Measurements from ENCODE around the gene ZNF480. TPM values are rescaled to one million over a fixed set of nuclear protein-coding genes. Genes with fewer than 3 reads are reported as not detected.

ZNF480 gene
- total and polyA plus RNA-seq, 2 of the 13 experiments (the other 11 are each of a cell fraction or from before 2014, with no cell fraction given), result 2.1 to 9.6 TPM

DNA sequence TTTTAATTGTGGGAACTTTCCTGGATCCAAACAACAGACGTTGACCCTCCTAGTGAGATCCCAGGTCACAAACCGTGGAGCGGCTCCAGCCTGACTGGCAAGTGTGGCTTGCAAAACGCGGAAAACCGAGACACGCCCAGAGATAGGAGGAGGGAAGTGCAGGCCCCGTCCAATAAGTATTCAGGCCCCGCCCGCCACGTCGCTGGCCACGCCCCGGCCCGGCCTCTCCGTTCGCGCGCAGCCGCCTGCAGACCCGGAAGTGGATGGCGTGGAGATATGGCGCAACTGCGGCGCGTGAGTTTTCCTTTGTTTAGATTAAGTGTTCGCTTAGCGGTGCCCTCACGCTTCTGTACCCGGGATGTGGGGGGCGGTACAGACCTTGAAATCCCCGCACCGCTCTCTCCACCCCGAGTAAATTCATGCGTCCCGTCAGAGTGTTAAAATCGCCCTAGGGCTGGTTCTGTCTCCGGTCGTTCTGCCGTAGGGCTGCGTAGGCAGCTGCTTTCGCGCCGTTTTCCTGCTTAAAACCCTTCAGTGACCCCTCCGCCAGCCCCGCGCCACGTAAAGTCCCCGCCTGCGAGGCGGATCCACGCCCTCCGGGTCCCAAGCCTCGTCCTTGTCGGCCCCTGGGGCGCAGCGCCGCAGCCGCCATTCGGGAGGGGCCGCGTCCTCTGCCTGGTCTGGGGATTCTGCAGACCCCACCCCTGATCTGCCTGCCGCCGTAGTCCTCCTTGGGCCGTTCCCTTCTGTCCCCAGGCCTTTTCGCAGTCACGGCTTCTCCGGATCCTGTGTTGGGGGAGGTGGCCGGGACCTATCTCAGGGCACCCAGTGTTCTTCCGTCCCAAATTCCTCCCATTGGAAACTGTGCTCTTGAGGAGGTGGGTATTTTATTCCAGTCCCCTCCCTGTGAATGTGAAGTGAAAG, 27.4 kb upstream of the ZNF480 start, which contains the start of gene ZNF766 (continued):
- TF ChIP-seq ZNF777 (CRISPR knock-in tag; IDR thresholded peaks at IDR 0.05) (no peak), ZFP1 (CRISPR knock-in tag; IDR thresholded peaks at IDR 0.05) (peak; percentile 38; the same call in 1 of the 2 replicates), KAT8 (CRISPR knock-in tag; IDR thresholded peaks at IDR 0.05) (peak; percentile 83), CBX1 (IDR thresholded peaks at IDR 0.05; ENCODE audit: low read depth) (peak; percentile 35), ZNF12 (CRISPR knock-in tag; IDR thresholded peaks at IDR 0.05) (0 out of 2 replicates have a peak, but pooled peaks have one; percentile 26), RORA (CRISPR knock-in tag; IDR thresholded peaks at IDR 0.05) (no peak), MIER2 (CRISPR knock-in tag; IDR thresholded peaks at IDR 0.05) (no peak), ZNF431 (CRISPR knock-in tag; IDR thresholded peaks at IDR 0.05; ENCODE audit: borderline replicate concordance, low read depth) (no peak)
- TF ChIP-seq, protein P1, sequence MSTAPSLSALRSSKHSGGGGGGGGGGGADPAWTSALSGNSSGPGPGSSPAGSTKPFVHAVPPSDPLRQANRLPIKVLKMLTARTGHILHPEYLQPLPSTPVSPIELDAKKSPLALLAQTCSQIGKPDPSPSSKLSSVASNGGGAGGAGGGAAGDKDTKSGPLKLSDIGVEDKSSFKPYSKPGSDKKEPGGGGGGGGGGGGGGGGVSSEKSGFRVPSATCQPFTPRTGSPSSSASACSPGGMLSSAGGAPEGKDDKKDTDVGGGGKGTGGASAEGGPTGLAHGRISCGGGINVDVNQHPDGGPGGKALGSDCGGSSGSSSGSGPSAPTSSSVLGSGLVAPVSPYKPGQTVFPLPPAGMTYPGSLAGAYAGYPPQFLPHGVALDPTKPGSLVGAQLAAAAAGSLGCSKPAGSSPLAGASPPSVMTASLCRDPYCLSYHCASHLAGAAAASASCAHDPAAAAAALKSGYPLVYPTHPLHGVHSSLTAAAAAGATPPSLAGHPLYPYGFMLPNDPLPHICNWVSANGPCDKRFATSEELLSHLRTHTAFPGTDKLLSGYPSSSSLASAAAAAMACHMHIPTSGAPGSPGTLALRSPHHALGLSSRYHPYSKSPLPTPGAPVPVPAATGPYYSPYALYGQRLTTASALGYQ (CRISPR knock-in tag; IDR thresholded peaks at IDR 0.05), result no peak
- TF ChIP-seq, protein P2, sequence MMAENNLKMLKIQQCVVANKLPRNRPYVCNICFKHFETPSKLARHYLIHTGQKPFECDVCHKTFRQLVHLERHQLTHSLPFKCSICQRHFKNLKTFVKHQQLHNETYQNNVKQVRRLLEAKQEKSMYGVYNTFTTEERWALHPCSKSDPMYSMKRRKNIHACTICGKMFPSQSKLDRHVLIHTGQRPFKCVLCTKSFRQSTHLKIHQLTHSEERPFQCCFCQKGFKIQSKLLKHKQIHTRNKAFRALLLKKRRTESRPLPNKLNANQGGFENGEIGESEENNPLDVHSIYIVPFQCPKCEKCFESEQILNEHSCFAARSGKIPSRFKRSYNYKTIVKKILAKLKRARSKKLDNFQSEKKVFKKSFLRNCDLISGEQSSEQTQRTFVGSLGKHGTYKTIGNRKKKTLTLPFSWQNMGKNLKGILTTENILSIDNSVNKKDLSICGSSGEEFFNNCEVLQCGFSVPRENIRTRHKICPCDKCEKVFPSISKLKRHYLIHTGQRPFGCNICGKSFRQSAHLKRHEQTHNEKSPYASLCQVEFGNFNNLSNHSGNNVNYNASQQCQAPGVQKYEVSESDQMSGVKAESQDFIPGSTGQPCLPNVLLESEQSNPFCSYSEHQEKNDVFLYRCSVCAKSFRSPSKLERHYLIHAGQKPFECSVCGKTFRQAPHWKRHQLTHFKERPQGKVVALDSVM (CRISPR knock-in tag; IDR thresholded peaks at IDR 0.05), result no peak
- TF ChIP-seq, protein P3, sequence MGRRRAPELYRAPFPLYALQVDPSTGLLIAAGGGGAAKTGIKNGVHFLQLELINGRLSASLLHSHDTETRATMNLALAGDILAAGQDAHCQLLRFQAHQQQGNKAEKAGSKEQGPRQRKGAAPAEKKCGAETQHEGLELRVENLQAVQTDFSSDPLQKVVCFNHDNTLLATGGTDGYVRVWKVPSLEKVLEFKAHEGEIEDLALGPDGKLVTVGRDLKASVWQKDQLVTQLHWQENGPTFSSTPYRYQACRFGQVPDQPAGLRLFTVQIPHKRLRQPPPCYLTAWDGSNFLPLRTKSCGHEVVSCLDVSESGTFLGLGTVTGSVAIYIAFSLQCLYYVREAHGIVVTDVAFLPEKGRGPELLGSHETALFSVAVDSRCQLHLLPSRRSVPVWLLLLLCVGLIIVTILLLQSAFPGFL (CRISPR knock-in tag; IDR thresholded peaks at IDR 0.05), result no peak
- TF ChIP-seq, protein P4, sequence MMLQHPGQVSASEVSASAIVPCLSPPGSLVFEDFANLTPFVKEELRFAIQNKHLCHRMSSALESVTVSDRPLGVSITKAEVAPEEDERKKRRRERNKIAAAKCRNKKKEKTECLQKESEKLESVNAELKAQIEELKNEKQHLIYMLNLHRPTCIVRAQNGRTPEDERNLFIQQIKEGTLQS (CRISPR knock-in tag; IDR thresholded peaks at IDR 0.05), result no peak
- TF ChIP-seq, protein P5, sequence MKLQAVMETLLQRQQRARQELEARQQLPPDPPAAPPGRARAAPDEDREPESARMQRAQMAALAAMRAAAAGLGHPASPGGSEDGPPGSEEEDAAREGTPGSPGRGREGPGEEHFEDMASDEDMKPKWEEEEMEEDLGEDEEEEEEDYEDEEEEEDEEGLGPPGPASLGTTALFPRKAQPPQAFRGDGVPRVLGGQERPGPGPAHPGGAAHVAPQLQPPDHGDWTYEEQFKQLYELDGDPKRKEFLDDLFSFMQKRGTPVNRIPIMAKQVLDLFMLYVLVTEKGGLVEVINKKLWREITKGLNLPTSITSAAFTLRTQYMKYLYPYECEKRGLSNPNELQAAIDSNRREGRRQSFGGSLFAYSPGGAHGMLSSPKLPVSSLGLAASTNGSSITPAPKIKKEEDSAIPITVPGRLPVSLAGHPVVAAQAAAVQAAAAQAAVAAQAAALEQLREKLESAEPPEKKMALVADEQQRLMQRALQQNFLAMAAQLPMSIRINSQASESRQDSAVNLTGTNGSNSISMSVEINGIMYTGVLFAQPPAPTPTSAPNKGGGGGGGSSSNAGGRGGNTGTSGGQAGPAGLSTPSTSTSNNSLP (IDR thresholded peaks at IDR 0.05; ENCODE audit: low read depth, low read length), result no peak
- TF ChIP-seq, protein P6, sequence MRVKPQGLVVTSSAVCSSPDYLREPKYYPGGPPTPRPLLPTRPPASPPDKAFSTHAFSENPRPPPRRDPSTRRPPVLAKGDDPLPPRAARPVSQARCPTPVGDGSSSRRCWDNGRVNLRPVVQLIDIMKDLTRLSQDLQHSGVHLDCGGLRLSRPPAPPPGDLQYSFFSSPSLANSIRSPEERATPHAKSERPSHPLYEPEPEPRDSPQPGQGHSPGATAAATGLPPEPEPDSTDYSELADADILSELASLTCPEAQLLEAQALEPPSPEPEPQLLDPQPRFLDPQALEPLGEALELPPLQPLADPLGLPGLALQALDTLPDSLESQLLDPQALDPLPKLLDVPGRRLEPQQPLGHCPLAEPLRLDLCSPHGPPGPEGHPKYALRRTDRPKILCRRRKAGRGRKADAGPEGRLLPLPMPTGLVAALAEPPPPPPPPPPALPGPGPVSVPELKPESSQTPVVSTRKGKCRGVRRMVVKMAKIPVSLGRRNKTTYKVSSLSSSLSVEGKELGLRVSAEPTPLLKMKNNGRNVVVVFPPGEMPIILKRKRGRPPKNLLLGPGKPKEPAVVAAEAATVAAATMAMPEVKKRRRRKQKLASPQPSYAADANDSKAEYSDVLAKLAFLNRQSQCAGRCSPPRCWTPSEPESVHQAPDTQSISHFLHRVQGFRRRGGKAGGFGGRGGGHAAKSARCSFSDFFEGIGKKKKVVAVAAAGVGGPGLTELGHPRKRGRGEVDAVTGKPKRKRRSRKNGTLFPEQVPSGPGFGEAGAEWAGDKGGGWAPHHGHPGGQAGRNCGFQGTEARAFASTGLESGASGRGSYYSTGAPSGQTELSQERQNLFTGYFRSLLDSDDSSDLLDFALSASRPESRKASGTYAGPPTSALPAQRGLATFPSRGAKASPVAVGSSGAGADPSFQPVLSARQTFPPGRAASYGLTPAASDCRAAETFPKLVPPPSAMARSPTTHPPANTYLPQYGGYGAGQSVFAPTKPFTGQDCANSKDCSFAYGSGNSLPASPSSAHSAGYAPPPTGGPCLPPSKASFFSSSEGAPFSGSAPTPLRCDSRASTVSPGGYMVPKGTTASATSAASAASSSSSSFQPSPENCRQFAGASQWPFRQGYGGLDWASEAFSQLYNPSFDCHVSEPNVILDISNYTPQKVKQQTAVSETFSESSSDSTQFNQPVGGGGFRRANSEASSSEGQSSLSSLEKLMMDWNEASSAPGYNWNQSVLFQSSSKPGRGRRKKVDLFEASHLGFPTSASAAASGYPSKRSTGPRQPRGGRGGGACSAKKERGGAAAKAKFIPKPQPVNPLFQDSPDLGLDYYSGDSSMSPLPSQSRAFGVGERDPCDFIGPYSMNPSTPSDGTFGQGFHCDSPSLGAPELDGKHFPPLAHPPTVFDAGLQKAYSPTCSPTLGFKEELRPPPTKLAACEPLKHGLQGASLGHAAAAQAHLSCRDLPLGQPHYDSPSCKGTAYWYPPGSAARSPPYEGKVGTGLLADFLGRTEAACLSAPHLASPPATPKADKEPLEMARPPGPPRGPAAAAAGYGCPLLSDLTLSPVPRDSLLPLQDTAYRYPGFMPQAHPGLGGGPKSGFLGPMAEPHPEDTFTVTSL (CRISPR knock-in tag; IDR thresholded peaks at IDR 0.05; ENCODE audit: borderline replicate concordance), result 0 out of 2 replicates have a peak, but pooled peaks have one; percentile 49

All from HepG2 (cell line).